Stimulated activated CD4-positive, alpha-beta T cell treated with anti-CD3 and anti-CD28 coated beads, Interleukin-12 subunit alpha, Interleukin-12 subunit beta, amount 100 ng/mL, for 4 hours (primary cell): Measurements from ENCODE around the gene SMAP2.
"Not testable (repeated sequence)": the region's sequence is repeated elsewhere in the genome, so short reads cannot be mapped to it uniquely, and the experiment has no call there.

Experiments used
- DNase-seq: peaks from one replicate; pipeline ENCODE4 v3.0.0-alpha.2; 2020

Gene SMAP2

DNA sequence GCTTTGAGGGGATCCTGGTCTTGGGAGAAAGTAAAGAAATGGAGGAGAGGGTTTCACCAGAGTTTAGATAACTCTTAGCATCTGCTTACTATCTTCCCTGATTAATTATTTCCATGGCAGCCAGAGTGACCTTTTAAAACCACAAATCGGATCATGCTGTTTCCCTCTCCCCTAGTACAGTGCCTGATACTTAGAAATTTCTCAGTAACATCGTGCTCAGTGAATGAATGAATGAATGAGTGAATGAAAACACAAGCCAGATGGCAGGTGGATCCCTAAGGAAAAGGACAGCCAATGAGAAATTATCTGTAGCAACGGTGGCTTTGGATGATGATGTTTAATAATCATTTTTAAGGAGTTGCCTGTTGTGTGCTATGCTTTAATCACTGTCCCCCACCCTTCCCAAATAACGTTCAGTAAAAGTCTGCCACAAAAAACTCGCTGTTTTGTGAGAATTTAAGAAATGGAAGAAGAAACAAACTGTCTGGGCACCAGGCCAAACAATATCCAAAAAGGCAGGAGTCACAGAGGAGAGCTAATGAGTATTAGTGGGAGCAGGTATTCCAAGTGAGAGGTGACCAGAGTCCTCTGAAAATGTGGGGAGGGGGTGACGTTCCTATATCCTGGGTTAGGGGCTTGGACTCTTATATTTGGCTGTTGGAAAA lies 737 bp upstream of the SMAP2 start:
- no peak for DNase-seq

DNA sequence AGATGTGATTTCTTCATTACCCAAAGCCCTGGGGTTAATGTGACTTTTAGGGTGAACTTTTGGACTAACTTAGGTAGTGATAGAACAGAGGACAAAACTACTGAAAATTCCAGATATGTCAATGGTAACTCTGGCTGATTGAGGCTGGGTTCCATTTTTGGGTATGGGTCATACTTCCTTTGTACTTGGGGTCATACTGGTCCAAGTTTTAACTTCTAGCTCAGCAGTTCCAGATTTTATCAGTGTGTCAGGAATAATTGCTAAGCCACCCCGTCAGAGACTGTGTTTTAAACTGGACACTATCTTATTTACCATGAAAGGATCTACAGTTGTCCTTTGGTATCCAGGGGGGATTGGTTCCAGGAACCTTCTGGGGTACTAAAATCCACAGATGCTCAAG lies 4.0 kb downstream of the SMAP2 start:
- DNase-seq, result no peak

DNA sequence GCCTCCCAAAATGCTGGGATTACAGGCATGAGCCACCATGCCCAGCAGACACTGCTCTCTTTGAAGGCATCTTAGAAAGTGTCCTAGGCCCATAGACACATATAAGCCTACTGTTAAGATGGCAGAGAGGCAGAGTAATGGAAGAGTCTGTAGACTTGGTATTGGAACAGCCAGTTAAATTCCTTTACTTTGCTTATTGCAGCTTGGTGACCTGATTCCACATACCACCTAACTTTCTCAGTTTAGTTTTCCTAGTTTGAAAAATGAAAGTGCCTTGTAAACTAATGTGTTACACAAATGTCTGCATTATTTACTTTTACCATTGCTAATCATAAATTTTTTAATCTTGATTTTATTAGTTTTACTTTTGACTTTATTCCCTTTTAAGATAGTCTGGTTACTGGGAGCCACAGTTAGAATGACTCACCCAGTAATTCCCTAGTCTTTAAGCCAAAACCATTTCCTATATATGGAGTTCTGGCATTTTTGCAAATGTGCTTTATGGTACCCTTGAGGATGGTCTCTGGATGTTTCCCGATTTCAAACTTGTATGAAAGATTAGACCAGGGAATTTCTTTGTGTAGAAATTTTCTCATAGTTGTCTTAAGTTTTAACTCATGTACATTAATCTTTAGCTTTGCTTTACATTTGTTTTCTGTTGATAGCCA lies 6.4 kb downstream of the SMAP2 start:
- DNase-seq, result no peak

DNA sequence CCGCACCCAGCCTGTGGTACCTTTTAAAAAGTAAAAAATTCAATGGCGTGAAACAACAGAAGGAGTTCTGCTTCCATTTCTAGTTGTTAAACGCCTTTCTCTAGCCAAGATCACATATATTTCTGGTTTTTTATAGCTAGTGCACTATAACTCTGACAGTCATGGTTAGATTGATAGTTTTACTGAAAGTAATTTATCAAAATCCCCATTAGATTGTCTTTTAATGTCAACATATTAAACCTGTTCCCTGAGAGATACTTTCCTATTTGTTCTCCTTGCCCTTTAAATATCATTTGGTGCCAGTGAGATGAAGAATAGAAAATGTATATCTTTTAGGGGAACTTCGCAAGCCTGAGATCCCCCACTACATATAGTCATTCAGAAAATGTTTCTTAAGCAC lies 7.3 kb downstream of the SMAP2 start:
- no peak for DNase-seq

DNA sequence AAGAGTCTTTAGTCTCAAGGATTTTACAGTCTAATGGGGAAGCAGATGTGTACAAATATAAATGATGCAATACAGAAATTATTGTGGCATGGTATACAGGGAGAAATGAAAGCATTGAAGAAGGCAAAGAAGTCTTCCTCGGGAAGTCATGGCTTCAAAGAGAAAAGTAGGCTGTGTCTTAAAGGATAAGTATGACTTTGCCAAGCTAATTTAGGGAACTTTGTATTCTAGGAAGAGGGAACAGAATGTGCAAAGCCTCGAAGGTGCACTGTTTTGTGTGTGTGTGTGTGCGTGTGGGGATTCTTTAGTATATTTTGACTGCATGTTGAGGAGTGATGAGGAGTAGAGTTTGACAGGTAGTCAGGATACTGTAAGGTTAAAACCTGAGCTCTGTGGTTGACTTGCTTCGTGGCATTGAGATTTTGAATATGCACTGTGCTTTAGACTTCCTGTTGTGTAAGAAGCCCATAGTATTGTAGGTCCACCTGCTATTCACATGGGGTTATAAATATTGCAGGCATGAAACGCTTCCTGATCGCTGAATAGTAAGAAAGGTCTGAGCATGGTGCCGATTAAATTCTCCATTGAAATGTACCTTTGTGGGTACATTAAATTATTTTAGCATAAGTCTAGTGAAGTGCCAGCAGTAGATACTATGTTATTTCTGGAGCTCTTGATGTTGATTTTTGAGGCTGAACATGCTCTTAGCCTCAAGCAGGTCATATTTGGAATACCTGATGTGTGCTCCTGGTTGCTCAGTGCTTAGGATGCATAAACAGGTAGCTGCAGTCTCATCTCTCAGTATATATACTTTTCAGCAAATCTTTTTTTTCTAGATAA lies 8.0 kb downstream of the SMAP2 start:
- DNase-seq, result no peak

DNA sequence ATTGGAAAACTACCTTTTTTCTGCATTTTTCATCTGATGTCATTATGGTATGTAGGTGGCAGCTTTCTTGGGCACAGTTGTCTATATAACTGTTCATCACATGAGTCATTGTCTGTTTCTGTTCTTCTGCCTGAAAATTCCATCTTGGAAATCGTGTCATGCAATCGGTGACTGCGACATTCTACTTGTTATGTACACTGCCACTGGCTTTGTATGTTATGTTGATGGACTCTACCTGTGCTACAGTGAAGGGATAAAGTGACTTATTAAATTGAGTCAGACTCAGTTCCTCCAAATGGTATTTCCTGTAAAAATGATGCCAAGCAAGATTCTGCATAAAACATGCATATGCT lies 8.6 kb downstream of the SMAP2 start:
- no peak for DNase-seq

DNA sequence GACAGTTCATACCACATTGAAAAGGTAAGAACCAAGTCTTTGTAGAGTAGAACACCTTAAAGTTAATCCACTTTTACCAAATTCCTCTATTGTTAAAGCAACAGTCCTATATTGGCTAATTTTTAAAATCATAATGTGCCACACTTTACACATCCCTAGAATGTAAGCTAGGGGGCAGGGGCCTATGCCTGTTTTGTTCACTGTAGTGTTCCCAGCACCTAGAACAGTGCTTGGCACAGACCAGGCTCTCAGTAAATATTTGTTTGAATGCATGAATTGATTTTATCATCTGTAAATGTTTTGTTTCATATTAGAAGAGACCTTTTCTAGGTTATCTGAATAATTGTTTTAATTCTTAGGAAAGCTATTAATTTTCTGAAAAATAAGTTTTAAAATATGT lies 9.1 kb downstream of the SMAP2 start:
- DNase-seq, result no peak

DNA sequence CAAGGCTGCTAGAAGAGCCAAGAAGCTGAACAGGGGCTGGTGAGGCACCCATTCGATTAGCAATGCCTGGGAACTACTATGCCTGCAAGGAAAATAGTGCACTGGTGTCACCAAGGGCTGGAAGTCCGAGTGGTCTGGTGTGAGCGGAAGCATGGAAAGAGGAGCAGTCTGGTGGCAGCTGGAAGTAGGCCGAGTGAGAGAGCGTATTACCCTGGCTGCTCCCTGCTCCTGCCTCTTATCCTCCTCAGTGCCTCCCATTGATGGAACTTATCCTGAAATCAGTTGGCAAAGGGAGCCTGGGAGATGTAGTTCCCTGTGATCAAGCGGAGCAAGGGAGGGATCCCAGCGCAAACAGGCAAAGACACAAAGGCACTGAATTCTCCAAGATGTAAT lies 9.6 kb downstream of the SMAP2 start:
- no peak for DNase-seq

DNA sequence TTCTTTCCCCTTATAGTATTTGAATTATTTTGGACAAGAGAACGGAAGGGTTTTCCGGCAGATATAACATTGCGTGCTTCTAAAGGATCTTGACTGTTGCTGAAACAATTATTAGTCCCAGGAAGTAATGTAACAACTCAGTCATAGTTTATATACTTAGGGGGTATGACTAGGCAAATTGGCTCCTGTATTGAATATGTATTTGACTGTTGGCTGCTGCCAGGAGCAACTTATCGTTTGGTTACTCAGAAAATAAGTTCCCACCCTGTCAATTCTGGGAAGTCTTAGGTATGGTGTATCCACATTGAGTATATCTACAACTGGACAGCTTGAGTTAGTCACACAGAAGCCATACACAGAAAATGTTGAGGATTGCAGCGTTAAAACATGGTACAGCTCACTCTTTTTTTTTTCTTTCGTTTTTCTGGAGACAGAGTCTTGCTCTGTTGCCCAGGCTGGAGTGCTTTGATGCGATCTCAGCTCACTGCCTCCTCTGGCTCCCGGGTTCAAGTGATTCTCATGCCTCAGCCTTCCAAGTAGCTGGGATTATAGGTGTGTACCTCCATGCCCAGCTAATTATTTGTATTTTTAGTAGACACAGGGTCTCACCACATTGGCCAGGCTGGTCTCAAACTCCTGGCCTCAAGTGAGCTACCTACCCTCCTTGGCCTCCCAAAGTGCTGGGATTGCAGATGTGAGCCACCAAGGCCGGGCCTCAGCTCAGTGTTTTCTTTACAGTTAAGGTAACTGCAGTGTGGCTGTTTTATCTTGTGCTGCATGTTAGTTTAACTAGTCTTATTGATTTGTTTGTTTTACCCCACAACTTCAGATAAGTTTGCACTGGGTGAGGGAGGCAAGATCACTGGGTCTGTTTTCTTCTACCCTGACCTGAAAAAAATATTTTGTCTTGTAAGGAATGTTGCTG lies 10.2 kb downstream of the SMAP2 start:
- DNase-seq, result no peak

DNA sequence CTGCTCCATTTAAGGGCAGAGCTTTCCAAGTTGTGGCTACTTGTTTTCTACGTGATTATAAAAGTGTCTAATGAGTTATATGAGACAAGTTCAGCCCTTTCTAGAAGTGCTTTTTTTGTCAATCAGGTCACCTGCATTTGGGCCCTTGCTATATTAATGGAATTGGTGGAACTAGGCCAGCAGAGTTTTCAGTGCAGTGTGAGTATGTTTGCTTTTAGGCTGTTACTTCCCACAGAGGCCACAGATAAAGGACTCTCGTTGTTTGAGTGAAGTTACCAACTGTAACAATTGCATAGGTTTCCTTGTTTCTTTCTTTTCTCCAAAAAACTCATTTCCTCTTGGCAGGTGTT lies 10.9 kb downstream of the SMAP2 start:
- DNase-seq, result no peak

DNA sequence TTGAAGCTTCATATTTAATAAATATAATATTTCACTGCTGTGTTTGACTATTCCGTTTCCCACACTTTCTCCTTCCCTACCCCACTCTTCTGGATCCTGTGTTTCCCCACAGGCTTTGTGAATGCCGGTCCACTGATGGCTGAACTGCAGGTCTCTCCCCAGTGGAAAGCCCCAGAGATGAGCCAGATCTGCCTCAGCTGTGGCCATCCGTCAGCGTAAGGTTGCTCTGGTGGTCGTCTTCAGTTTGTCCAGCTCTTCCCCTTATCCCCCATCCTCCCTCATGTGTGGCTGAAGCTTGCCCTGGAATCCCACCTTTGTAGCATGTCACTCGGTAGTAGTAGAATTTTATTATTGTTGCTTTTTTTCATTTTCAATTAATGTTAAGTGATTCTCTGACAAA lies 11.4 kb downstream of the SMAP2 start:
- DNase-seq, result no peak

DNA sequence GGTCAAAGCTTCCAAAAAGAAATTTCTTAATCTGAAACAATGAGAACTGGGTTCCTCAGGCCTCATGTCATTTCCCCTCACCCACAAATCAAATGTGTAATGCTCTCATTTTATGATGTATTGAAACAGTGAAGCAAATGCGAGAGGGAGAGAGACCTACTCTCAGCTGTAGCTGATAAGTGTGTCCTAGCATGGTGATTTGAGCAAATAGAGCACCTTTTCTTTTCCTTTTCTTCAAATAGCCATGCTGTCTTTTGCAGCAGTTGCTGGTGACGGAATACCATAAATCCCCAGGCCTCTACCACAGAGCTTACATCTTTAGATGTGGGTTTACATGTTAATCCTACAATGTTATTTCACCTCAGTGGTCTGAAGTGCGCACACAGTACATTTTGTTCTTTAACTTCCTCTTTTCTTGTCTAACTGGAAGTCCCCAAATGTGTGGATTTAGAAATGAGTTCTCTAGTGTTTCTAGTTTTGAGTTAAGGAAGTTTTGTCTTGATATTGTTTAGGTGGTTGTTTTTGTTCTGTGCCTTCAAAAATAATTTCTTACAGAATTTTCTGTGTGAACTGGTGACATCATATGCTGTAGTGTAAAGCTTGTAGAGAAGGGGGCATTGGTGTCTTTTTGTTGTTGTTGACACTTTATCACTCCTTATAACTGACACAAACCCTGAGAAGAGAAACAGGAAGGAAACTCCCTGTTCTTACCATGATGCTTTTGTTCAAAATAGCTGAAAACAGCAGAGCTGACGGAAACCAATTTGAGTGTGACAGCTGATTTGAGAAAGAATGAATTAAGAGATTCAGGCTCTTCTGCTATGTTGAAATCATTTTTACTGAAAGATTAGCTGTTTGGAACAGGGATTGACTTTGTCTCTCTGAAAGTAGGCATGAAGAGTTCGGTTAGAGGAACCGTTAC lies 12.2 kb downstream of the SMAP2 start:
- DNase-seq, result no peak

DNA sequence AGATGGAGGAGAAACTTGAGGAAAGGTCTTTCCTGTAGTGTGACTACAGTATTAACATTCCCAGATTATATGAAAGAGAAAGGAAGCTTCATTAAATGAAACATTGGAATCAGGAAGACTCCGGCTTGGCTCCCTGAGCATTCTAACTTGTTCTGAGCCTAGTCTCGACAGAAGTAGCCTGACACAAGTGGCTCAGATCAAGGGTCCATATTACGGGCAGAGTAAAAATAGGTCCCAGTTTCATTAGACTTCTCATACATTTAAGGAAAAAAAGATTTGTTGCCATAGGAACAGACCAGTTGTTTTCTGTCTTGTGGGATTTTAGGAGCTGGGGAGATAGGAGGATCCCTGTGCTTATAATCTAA lies 12.8 kb downstream of the SMAP2 start:
- DNase-seq, result no peak

DNA sequence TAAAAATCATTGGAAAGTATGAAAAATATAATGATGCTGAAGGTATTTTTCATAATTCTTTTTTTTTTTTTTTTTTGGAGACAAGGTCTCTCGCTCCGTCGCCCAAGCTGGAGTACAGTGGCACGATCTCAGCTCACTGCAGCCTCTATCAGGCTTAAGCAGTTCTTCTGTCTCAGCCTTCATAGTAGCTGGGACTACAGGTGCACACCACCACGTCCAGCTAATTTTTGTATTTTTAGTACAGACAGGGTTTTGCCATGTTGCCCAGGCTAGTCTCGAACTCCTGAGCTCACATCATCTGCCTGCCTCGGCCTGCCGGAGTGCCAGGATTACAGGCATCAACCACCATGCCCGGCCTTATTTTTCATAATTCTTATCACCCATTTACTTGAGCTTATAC lies 13.3 kb downstream of the SMAP2 start:
- no peak for DNase-seq

DNA sequence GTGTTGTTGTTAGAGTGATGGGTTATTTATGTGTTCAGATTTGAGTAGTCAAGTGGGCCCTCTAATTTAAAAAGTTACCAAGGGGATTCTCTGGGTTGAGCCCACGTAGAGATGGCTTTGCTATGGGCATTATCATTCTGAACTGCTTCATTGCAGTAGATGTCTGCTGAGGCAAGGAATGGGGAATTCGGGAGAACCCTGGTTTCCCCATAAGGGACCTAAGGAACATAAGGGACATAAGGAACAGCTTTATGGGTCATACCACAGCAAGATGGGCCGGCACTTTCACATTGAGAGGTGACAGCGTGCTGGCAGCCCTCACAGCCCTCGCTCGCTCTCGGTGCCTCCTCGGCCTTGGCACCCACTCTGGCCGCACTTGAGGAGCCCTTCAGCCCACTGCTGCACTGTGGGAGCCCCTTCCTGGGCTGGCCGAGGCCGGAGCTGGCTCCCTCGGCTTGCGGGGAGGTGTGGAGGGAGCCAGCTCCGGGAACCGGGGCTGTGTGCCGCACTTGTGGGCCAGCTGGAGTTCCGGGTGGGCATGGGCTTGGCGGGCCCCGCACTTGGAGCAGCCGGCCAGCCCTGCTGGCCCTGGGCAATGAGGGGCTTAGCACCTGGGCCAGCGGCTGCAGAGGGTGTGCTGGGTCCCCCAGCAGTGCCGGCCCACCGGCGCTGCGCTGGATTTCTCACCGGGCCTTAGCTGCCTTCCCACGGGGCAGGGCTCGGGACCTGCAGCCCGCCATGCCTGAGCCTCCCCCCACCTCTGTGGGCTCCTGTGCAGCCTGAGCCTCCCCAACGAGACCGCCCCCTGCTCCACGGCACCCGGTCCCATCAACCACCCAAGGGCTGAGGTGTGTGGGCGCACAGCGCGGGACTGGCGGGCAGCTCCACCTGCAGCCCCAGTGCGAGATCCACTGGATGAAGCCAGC lies 14.1 kb downstream of the SMAP2 start:
- not testable (repeated sequence) for DNase-seq

DNA sequence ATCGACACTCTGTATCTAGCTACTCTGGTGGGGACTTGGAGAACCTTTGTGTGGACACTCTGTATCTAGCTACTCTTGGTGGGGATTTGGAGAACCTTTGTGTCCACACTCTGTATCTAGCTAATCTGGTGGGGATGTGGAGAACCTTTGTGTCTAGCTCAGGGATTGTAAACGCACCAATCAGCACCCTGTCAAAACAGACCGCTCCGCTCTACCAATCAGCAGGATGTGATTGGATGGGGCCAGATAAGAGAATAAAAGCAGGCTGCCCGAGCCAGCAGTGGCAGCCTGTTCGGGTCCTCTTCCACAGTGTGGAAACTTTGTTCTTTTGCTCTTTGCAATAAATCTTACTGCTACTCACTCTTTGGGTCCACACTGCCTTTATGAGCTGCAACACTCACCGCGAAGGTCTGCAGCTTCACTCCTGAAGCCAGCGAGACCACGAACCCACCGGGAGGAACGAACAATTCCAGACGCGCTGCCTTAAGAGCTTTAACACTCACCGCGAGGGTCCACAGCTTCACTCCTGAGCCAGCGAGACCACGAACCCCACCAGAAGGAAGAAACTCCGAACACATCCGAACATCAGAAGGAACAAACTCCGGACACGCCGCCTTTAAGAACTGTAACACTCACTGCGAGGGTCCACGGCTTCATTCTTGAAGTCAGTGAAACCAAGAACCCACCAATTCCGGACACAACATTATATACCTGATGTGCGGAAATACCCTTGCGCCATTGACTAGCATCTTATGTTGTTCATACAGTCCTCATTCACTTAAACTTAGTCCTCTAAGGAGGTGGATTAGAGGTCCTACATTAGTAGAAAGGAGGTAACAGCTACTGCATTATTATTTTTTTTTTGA lies 15.2 kb downstream of the SMAP2 start:
- DNase-seq, result not testable (repeated sequence)

DNA sequence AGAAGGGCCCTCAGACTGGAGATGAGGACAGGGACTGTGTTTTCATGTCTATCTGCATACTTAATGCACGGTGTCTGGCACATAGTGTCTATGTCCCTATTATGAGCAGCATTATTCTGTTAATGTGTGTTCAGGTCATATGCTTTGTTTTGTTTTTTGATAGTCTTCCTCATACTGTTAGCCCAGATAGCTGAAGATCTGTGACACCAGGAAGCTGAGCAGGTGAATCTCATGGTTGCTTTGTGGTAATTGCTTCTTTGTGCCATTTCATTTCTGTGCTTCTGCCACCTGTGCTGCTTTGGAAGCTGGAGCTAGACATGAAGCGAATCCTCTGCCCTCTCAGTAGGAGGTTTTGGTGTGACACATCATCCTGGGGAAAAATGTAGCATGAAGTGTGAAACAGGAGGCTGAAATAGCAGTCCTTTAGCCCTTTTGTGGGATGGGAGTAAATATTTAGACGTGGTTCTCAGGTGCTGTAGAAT lies 15.8 kb downstream of the SMAP2 start:
- no peak for DNase-seq

DNA sequence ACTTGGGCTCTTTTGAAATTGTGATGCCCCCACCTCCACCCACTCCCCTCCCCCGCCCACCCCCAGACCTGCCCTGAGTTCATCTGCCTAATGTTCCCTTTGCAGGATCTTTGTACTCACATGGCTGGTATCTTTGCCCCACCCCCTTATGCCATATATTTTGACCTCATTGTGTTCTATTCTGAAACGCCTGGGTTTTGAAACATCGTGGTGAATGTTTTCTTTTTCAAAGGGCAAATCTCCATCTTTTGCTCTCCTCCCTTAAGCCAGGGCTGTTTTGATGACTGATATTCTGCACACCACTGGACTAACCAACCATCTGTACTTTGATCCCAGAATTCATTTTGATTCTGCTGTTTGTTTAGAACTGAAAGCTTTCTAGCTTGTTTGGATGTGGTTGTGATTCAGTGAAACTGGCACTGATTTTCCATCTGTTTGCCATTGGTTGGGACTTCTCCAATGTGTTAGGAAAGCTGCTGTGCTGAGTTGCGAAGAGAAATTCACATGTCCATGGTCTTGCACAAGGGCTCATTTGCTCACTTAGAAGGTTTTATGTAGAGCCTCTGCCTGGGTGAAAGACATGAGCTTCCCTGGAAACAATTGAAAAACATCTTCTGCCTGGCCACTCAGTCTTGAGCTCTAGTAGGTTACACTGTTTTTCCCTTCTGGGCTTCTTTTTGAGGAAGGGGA lies 16.5 kb downstream of the SMAP2 start:
- no peak for DNase-seq

DNA sequence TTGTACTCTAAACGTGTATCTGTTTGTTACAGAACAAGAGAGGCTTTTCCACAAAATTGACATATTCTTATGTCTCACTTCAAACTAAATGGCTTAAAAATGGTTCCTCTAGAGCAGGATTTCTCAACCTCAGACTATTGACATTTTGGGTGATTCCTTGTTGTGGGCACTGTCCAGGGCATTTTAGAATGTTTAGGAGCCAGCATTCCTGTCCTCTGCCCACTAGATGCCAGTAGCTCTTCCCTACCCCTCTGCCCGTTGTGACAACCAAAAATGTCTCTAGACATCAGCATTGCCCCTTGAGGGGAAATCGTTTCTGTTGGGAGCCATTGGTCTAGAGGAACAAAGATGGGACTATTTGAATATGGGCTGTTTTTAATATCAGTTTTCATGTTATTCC lies 17.3 kb downstream of the SMAP2 start:
- no peak for DNase-seq
